NCI-H82 (cell line): ENCODE results near the gene LPP.
A peak's percentile ranks its signal among the peaks of the same experiment; 100 is the strongest.
"Not testable (repeated sequence)": the region's sequence is repeated elsewhere in the genome, so short reads cannot be mapped to it uniquely, and the experiment has no call there.

Experiments
- DNase-seq: peaks from one replicate; lab custom pipeline; 2025; lab: John Stamatoyannopoulos, UW

LPP gene

GRCh38 chr3:188634285-188634684 lies 480.3 kb downstream of the LPP start:
- DNase-seq, result no peak

- DNase-seq, result no peak
Observed at GRCh38 chr3:188635258-188636042, 481.5 kb downstream of the LPP start.

- DNase-seq, result not testable (repeated sequence)
Observed at GRCh38 chr3:188636292-188636691, 482.3 kb downstream of the LPP start.

GRCh38 chr3:188641076-188641475 lies 487.1 kb downstream of the LPP start:
- DNase-seq, result no peak

GRCh38 chr3:188643736-188644135 lies 489.8 kb downstream of the LPP start:
- no peak for DNase-seq

- no peak for DNase-seq
Observed at GRCh38 chr3:188646592-188646991, 492.6 kb downstream of the LPP start.

- DNase-seq, result no peak
Observed at GRCh38 chr3:188647237-188647636, 493.3 kb downstream of the LPP start.

GRCh38 chr3:188649521-188649920 lies 495.6 kb downstream of the LPP start:
- DNase-seq, result no peak

- no peak for DNase-seq
Observed at GRCh38 chr3:188656196-188656982, 502.4 kb downstream of the LPP start.

GRCh38 chr3:188658606-188659005 lies 504.6 kb downstream of the LPP start:
- DNase-seq, result no peak

GRCh38 chr3:188659449-188660090 lies 505.6 kb downstream of the LPP start:
- DNase-seq, result no peak

GRCh38 chr3:188660415-188660814 lies 506.5 kb downstream of the LPP start:
- no peak for DNase-seq

- DNase-seq, result no peak
Observed at GRCh38 chr3:188661806-188662205, 507.8 kb downstream of the LPP start.

GRCh38 chr3:188662214-188662613 lies 508.3 kb downstream of the LPP start:
- no peak for DNase-seq

- DNase-seq, result no peak
Observed at GRCh38 chr3:188662795-188663194, 508.8 kb downstream of the LPP start.

GRCh38 chr3:188663839-188664238 lies 509.9 kb downstream of the LPP start:
- DNase-seq, result no peak

- peak; percentile 31 for DNase-seq
Observed at GRCh38 chr3:188664795-188665194, 510.8 kb downstream of the LPP start.

GRCh38 chr3:188667926-188668325 lies 514.0 kb downstream of the LPP start:
- DNase-seq, result no peak

GRCh38 chr3:188670446-188670845 lies 516.5 kb downstream of the LPP start:
- no peak for DNase-seq

GRCh38 chr3:188671971-188672370 lies 518.0 kb downstream of the LPP start:
- no peak for DNase-seq

GRCh38 chr3:188672840-188673239 lies 518.9 kb downstream of the LPP start:
- DNase-seq, result no peak

GRCh38 chr3:188673646-188674186 lies 519.8 kb downstream of the LPP start:
- DNase-seq, result no peak

- DNase-seq, result no peak
Observed at GRCh38 chr3:188674595-188674994, 520.6 kb downstream of the LPP start.
